Parathyroid adenoma (tissue), 2 donors: ENCODE results near the gene FAHD2A.

Source experiments
- H2AFZ ChIP-seq: fragments of 300-600 bp; sonication (generic); one replicate; pipeline ENCODE4 v1.7.0; 2017; ENCODE audit warnings: antibody characterized with exemption, mild to moderate bottlenecking
- H3K27ac ChIP-seq: fragments of 300-600 bp; sonication (generic); one replicate; pipeline ENCODE4 v1.7.0; 2017
- H3K27me3 ChIP-seq: fragments of 300-600 bp; sonication (generic); one replicate; pipeline ENCODE4 v1.7.0; 2017; ENCODE audit warnings: low read length; ENCODE audit not compliant: control insufficient read depth, insufficient read depth
- H3K36me3 ChIP-seq: fragments of 300-600 bp; sonication (generic); one replicate; pipeline ENCODE4 v1.7.0; 2017; ENCODE audit warnings: low read length; ENCODE audit not compliant: control insufficient read depth, insufficient read depth
- H3K4me1 ChIP-seq: fragments of 300-600 bp; sonication (generic); one replicate; pipeline ENCODE4 v1.7.0; 2017; ENCODE audit warnings: control low read depth
- H3K4me2 ChIP-seq: fragments of 300-600 bp; sonication (generic); one replicate; pipeline ENCODE4 v1.7.0; 2017; ENCODE audit warnings: low read length
- H3K4me3 ChIP-seq: fragments of 300-600 bp; sonication (generic); one replicate; pipeline ENCODE4 v1.7.0; 2017; ENCODE audit warnings: low read depth, low read length
- H3K79me2 ChIP-seq: fragments of 300-600 bp; sonication (generic); one replicate; pipeline ENCODE4 v1.7.0; 2017; ENCODE audit warnings: control low read depth
- H3K9ac ChIP-seq: fragments of 300-600 bp; sonication (generic); one replicate; pipeline ENCODE4 v1.7.0; 2017; ENCODE audit warnings: mild to moderate bottlenecking
- H3K9me3 ChIP-seq: fragments of 300-600 bp; sonication (generic); one replicate; pipeline ENCODE4 v1.7.0; 2017; ENCODE audit warnings: low read length; ENCODE audit not compliant: control insufficient read depth
- TF ChIP-seq, protein P1 (sequence below): fragments of 300-600 bp; sonication (generic); IDR thresholded peaks from one replicate; pipeline ENCODE4 v1.7.0; 2017; ENCODE audit warnings: antibody characterized with exemption, mild to moderate bottlenecking
- donor health status: primary hyperparathyroidism.

FAHD2A gene

GRCh38 chr2:95372216-95372829 is 30.2 kb upstream of the FAHD2A start:
- Histone ChIP-seq H3K27ac (no peak overlapping the region), H3K9me3 (no peaks in the 10 kb centered on the region), H3K4me2 (no peak overlapping the region), H3K4me1 (no peaks in the 10 kb centered on the region), H3K4me3 (no peak overlapping the region), H3K27me3 (no peaks in the 10 kb centered on the region), H2AFZ (no peak overlapping the region), H3K79me2 (peaks cover 27% of the 10 kb centered on the region), H3K9ac (no peak overlapping the region), H3K36me3 (no peaks in the 10 kb centered on the region)
- TF ChIP-seq, protein P1, sequence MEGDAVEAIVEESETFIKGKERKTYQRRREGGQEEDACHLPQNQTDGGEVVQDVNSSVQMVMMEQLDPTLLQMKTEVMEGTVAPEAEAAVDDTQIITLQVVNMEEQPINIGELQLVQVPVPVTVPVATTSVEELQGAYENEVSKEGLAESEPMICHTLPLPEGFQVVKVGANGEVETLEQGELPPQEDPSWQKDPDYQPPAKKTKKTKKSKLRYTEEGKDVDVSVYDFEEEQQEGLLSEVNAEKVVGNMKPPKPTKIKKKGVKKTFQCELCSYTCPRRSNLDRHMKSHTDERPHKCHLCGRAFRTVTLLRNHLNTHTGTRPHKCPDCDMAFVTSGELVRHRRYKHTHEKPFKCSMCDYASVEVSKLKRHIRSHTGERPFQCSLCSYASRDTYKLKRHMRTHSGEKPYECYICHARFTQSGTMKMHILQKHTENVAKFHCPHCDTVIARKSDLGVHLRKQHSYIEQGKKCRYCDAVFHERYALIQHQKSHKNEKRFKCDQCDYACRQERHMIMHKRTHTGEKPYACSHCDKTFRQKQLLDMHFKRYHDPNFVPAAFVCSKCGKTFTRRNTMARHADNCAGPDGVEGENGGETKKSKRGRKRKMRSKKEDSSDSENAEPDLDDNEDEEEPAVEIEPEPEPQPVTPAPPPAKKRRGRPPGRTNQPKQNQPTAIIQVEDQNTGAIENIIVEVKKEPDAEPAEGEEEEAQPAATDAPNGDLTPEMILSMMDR, result no peak

- no peak overlapping the region for H3K4me3 ChIP-seq
- no peak overlapping the region for H3K27ac ChIP-seq
- no peak overlapping the region for H3K4me2 ChIP-seq
- H3K27me3 ChIP-seq, result no peaks in the 10 kb centered on the region
- H3K36me3 ChIP-seq, result no peaks in the 10 kb centered on the region
- H3K9me3 ChIP-seq, result no peaks in the 10 kb centered on the region
- H3K9ac ChIP-seq, result no peak overlapping the region
- TF ChIP-seq, protein P1, result no peak
- H2AFZ ChIP-seq, result no peak overlapping the region
- H3K79me2 ChIP-seq, result peaks cover 27% of the 10 kb centered on the region
- no peaks in the 10 kb centered on the region for H3K4me1 ChIP-seq
Observed at GRCh38 chr2:95372845-95373244, 29.7 kb upstream of the FAHD2A start.

- H3K27me3 ChIP-seq, result no peaks in the 10 kb centered on the region
- no peak overlapping the region for H3K4me3 ChIP-seq
- no peaks in the 10 kb centered on the region for H3K36me3 ChIP-seq
- TF ChIP-seq, protein P1, result no peak
- no peak overlapping the region for H3K27ac ChIP-seq
- H3K79me2 ChIP-seq, result peaks cover 24% of the 10 kb centered on the region
- no peak overlapping the region for H3K9ac ChIP-seq
- no peaks in the 10 kb centered on the region for H3K4me1 ChIP-seq
- H3K4me2 ChIP-seq, result no peak overlapping the region
- no peak overlapping the region for H2AFZ ChIP-seq
- no peaks in the 10 kb centered on the region for H3K9me3 ChIP-seq
Observed at GRCh38 chr2:95374029-95374428, 28.5 kb upstream of the FAHD2A start.

- Histone ChIP-seq H3K27ac (no peak overlapping the region), H3K9ac (no peak overlapping the region), H3K36me3 (no peaks in the 10 kb centered on the region), H3K79me2 (peaks cover 24% of the 10 kb centered on the region), H2AFZ (no peak overlapping the region), H3K4me2 (no peak overlapping the region), H3K4me3 (no peak overlapping the region), H3K9me3 (no peaks in the 10 kb centered on the region), H3K4me1 (no peaks in the 10 kb centered on the region), H3K27me3 (no peaks in the 10 kb centered on the region)
- TF ChIP-seq, protein P1, result no peak
Observed at GRCh38 chr2:95374451-95374920, 28.0 kb upstream of the FAHD2A start.

DNA sequence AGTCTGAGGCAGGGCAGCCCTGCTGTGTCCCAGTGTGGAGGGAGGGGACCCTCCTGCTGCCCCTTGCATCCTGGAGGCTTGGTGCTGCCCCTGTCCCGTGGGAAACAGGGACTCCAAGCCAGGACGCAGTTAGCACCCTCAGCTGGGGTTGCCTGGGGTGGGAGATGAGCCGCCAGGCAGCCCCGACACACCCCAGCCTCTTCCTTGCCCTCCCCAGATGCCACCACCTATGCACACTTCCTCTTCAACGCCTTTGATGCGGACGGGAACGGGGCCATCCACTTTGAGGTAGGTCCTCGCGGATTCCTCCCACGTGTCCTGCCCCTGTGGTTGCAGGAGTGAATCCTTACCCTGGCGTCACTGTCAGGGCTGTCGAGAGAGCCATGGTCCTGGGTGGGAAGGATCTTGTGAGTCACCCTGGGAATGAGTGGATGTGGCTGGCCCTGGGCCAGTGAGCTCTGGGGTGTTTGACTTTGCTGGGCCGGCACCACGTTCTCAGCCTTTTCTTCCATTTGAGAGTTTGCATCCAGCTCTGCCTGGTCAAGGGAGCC is 27.5 kb upstream of the FAHD2A start:
- Histone ChIP-seq H3K9ac (no peak overlapping the region), H3K4me1 (no peaks in the 10 kb centered on the region), H3K27me3 (no peaks in the 10 kb centered on the region), H2AFZ (no peak overlapping the region), H3K36me3 (no peaks in the 10 kb centered on the region), H3K79me2 (peaks cover 24% of the 10 kb centered on the region), H3K27ac (no peak overlapping the region), H3K9me3 (no peaks in the 10 kb centered on the region), H3K4me3 (no peak overlapping the region), H3K4me2 (no peak overlapping the region)
- TF ChIP-seq, protein P1, result no peak
